NCI-H2081 (cell line): ENCODE measurements around the gene FRS3.

Experiments used
- DNase-seq, 2 experiments: peaks; one replicate each; lab custom pipeline; 2025; lab: John Stamatoyannopoulos, UW

FRS3 gene

DNA sequence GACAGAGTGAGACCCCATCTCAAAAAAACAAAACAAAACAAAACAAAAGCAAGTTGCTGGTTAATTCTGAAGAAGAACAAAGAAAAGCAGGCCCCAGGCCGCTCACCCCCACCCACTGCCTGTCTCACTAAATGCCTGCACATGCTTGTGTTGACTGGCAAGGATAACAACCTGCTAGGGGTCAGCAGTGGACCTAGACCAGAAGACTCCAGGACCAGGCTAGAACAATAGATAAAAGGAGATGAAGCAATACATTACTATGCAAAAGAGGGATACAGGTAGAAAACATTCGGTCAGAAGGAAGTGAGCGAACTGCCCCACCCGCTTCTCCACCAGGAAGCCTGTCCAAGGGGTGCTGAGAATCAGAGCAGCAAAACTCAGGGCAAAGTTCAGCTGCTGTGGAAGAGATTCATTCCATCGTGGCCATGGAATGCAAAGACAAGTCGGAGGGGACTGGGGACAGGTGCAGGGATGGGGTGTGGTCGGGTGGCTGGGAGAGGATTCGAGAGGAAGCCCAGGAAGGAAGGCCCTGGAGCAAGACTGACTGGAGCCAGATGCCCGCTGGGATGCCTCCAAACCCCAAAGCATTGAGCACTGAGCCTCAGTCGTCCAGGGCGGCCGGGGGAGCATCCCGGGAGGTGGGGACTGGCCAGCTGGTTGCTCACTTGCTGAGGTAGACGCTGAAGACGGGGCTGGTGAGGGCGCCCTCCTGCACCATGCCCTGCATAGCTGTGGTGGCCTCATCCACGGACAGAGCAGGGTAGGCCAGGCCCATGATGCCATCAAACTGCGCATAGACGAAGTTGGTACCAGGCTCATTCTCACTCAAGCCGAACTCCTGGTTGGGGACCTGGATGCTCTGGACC, 37.8 kb downstream of the FRS3 start:
- DNase-seq, result no peak

GRCh38 chr6:41740366-41741162, 39.1 kb downstream of the FRS3 start:
- DNase-seq, result no peak

DNA sequence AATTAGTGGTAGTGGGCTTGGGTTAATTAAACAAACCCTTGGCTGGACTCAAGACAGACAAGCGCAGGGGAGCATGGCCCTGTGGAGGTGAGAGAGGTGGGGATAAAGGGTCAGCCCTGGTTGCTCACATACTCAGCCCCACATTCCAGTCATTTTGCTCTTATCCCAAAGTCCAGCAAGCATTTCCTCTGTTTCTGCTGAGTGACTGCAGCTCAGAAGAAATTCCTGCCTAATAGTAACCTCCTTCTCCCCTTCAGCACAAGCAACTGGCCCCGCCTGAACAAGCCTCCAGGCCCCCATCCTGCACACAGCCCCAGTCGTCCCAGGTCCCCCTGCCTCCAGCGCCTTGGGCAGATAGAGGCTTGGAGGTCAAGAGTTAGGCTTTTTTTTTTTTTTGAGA, 40.7 kb downstream of the FRS3 start:
- DNase-seq, result no peak

DNA sequence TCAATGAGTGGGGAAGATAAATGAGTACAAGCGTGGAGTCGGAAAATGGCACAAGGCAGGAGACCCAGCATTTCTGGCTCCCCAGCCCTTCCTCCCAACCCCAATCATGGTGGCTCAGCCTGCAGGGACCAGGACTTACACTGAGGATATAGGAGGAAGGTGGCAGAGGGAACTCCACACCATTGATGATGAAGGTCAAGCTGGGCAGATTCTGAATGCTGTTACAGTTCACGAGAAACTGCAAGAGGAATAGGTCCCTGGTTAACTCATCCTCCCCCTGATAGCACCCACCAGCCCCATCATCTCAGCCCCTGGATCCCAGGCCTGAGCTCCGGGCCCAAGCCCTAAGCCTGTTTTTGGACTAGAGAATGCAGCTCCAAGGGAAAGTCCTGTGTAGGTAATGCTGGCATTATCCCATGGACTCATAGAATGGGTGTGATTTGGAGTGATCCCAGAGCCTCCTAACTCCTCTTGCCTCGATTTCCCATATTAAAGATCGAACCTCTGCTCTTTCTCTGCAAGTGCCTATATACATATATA, 42.0 kb downstream of the FRS3 start:
- no peak for DNase-seq

DNA sequence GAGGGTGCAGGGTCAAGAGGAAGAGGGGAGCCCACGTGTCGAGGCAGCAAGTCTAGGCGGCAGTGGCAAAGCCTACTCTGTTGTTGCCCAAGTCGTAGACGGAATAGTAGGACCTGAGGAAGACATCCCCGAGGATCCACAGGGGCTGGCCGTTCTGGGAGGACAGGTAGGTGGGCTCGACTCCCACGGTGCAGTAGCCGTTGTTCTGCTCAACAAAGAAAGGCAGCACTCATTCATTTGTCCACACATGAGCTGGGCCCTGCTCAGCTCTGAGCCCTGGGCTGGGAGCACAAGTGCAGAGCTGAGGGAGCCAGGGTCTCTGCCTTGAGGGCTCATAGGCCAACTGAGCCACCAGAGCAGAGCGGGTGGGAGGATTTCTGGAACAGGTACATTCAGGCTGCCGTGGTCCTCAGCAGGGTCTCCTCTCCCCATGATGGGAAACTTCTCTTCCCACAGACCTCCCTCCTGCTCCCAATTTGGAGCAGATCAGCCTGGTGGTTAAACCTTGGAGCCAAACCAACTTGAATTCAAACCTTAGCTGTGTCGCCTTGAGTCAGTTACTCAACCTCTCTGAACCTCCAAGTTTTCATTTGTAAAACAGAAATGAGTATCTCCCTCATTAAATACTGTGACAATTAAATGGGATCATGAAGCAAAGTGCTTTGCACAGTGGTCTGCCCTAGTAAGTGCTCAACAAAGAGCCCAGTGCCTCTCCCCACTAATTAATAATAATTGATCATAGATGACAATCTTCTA, 42.7 kb downstream of the FRS3 start:
- no peak for DNase-seq

GRCh38 chr6:41736186-41736733, 43.4 kb downstream of the FRS3 start:
- no peak for DNase-seq

- peak; percentile 85 to 90 for DNase-seq
Observed at GRCh38 chr6:41735427-41736185, 44.1 kb downstream of the FRS3 start, which contains the start of gene TFEB. TSS of gene TFEB (minus strand) at chr6:41735608. CDS start at chr6:41691213, 44,395 bp downstream.

GRCh38 chr6:41734666-41735426, 44.9 kb downstream of the FRS3 start:
- DNase-seq, result peak; percentile 74 to 79

GRCh38 chr6:41733707-41734665, 45.7 kb downstream of the FRS3 start:
- peak; percentile 89 to 91 for DNase-seq

DNA sequence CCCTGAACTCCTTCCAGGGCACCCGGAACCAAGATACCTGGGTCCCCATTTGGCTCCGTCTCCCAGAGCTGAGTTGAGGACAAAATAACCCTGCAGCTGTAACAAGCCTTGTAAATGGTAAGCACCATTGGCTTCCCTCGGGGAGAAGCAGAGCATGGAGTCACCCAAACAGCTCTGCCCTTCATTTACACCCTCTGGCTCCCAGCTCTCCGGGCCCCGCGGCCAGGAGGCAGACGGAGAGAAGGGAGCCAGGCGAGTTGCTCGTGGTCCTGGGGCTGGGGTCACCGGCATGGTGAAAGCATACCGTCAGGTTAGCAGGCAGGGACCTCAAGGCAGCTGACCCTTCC, 46.4 kb downstream of the FRS3 start:
- DNase-seq, result peak in 1 of 2 experiments; percentile 47

- DNase-seq, result peak; percentile 22 to 79
Observed at GRCh38 chr6:41732591-41733359, 46.9 kb downstream of the FRS3 start.

DNA sequence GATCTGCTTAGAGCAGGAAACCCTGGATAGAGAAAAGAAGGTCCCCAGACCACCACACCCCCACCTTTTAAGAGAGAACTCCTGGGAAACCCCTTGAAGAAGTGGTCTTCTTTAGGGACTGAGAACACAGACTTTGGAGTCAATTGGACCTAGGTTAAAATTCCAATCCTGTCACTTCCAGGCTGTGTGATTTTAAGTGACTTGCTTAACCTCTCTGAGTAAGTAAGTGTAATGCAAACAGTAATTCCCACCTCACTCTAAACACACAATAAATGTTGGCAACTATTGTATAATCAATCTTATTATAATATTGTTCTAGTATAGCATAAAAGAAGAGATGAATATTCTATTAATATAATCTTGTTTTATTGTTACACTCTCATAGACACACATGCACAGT, 47.6 kb downstream of the FRS3 start:
- DNase-seq, result no peak

GRCh38 chr6:41731561-41732086, 48.1 kb downstream of the FRS3 start:
- no peak for DNase-seq

DNA sequence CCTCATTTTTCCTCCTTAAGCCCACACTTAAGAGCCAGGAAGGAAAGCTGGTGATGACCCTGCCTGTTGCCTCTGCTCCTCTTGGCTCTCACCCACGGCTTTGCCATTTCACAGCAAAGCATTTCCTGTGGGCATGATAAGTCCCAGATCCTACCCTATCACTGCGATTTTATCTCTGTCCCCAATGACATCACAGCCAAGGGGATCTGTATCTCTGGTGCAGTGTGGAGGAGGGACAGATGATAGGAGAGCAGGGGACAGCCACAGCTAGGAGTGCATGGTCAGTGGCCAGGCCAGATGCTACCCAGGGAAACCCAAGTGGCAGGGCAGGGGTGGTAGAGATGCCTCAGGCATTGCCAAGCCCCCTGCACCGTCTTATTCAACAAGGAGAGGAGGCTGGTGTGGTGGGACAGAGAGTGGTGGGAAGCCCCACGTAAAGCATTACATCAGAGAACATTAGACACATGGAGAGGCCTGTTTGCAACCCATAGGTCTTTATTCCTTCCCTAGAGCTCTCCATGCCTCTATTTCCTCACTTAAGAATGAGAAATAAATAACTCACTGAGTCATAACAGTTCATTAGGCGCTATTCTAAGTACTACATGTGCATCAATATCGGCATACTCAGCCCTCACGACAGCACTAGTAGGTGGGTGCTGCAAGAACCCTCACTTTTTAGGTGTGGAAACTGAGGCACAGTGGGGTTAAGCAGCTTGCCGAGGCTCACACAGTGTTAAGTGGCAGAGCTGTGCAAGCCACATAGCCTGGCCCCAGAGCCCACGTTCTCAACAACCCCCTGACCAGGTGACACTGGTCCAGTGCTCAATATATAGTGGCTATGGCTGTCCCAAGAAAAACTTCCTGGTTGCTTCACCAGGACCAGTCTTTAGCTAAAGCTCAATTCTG, 48.9 kb downstream of the FRS3 start:
- peak in 1 of 2 experiments; percentile 43 for DNase-seq

GRCh38 chr6:41729624-41730023, 50.1 kb downstream of the FRS3 start:
- no peak for DNase-seq

DNA sequence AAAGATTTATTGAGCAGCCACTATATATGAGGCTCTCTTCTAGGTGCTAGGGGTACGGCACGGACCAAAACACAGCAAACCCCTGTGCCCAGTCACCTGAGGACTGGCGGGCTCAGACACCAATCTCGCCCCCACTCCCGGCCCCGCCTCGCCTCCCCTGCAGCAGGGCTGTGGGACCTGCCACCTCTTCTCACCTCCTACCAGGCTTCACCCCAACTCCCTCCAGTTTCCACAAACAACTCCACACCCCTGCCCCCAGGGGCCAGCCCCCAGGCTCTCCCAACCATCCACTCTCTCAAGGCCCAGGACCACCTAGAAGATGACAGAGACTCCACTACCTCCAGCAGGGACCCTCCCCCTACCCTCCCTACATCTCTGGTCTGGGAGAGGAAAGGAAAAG, 50.7 kb downstream of the FRS3 start:
- no peak for DNase-seq
